KMS-11 (cell line): Measurements from ENCODE around the gene CHST11.

Experiments used
- H2AFZ ChIP-seq: fragments of 200-600 bp; sonication (generic); 2 replicates; pipeline ENCODE4 v1.6.1; 2016; ENCODE audit warnings: antibody characterized with exemption, mixed run types, low read depth
- H3K27ac ChIP-seq: fragments of 200-600 bp; sonication (generic); 2 replicates; pipeline ENCODE4 v1.6.1; 2016; ENCODE audit warnings: mild to moderate bottlenecking, mixed run types
- H3K27me3 ChIP-seq: fragments of 200-600 bp; sonication (generic); 2 replicates; pipeline ENCODE4 v1.6.1; 2017; ENCODE audit warnings: mild to moderate bottlenecking, low read depth, mixed run types, moderate library complexity; ENCODE audit not compliant: insufficient read depth
- H3K36me3 ChIP-seq: fragments of 200-600 bp; sonication (generic); 2 replicates; pipeline ENCODE4 v1.6.1; 2017; ENCODE audit warnings: mild to moderate bottlenecking, mixed run types; ENCODE audit not compliant: insufficient read depth
- H3K4me1 ChIP-seq: fragments of 200-600 bp; sonication (generic); 2 replicates; pipeline ENCODE4 v1.6.1; 2016; ENCODE audit warnings: mild to moderate bottlenecking, low read depth, mixed run types; ENCODE audit not compliant: poor library complexity, severe bottlenecking
- H3K4me2 ChIP-seq: fragments of 200-600 bp; sonication (generic); 2 replicates; pipeline ENCODE4 v1.7.0; 2016; ENCODE audit warnings: mild to moderate bottlenecking, mixed run types
- H3K4me3 ChIP-seq: fragments of 200-600 bp; sonication (generic); IDR thresholded peaks from 2 replicates; pipeline ENCODE4 v1.6.1; 2017; ENCODE audit warnings: low read depth, low read length, mixed read lengths; ENCODE audit not compliant: insufficient read depth
- H3K79me2 ChIP-seq: fragments of 200-600 bp; sonication (generic); 2 replicates; pipeline ENCODE4 v1.6.1; 2016; ENCODE audit warnings: low read depth, mixed run types; ENCODE audit not compliant: insufficient read depth
- H3K9ac ChIP-seq: fragments of 200-600 bp; sonication (generic); 2 replicates; pipeline ENCODE4 v1.6.1; 2016; ENCODE audit warnings: mild to moderate bottlenecking, mixed run types
- H4K20me1 ChIP-seq: fragments of 200-600 bp; sonication (generic); 2 replicates; pipeline ENCODE4 v1.6.1; 2016; ENCODE audit warnings: mild to moderate bottlenecking, mixed run types; ENCODE audit not compliant: insufficient read depth
- CTCF ChIP-seq: fragments of 200-600 bp; sonication (generic); conservative IDR thresholded peaks from 2 replicates; pipeline ENCODE4 v1.6.1; 2017; ENCODE audit warnings: low read depth, mild to moderate bottlenecking, antibody characterized with exemption, low read length, moderate library complexity, mixed read lengths

Gene CHST11

GRCh38 chr12:104493496-104493895 is 36.7 kb downstream of the CHST11 start:
- H3K27me3 ChIP-seq = no peaks in the 10 kb centered on the region
- H4K20me1 ChIP-seq = no peaks in the 10 kb centered on the region
- no peak overlapping the region for H3K27ac ChIP-seq
- H3K4me2 ChIP-seq = no peak overlapping the region
- H3K9ac ChIP-seq = no peak overlapping the region
- no peak overlapping the region for H2AFZ ChIP-seq
- 0 out of 2 replicates have a peak, but pooled peaks cover 4% of the 10 kb centered on the region for H3K79me2 ChIP-seq
- no peaks in the 10 kb centered on the region for H3K36me3 ChIP-seq
- no peak overlapping the region for H3K4me3 ChIP-seq
- no peak for TF ChIP-seq CTCF
- peaks cover 26% of the 10 kb centered on the region for H3K4me1 ChIP-seq

GRCh38 chr12:104494137-104494792 is 37.5 kb downstream of the CHST11 start:
- no peak overlapping the region for H3K4me2 ChIP-seq
- TF ChIP-seq CTCF = no peak
- H3K27ac ChIP-seq = no peak overlapping the region
- no peak overlapping the region for H3K4me3 ChIP-seq
- H4K20me1 ChIP-seq = no peaks in the 10 kb centered on the region
- no peak overlapping the region for H2AFZ ChIP-seq
- no peaks in the 10 kb centered on the region for H3K27me3 ChIP-seq
- no peaks in the 10 kb centered on the region for H3K36me3 ChIP-seq
- H3K9ac ChIP-seq = no peak overlapping the region
- peaks cover 27% of the 10 kb centered on the region for H3K4me1 ChIP-seq
- H3K79me2 ChIP-seq = 0 out of 2 replicates have a peak, but pooled peaks cover 4% of the 10 kb centered on the region

GRCh38 chr12:104494793-104495158 is 38.0 kb downstream of the CHST11 start:
- TF ChIP-seq CTCF = no peak
- H3K79me2 ChIP-seq = 0 out of 2 replicates have a peak, but pooled peaks cover 4% of the 10 kb centered on the region
- H3K9ac ChIP-seq = no peak overlapping the region
- peaks cover 27% of the 10 kb centered on the region for H3K4me1 ChIP-seq
- no peaks in the 10 kb centered on the region for H3K27me3 ChIP-seq
- H3K4me2 ChIP-seq = peak overlapping the region; percentile 7; the same call in 1 of the 2 replicates
- H2AFZ ChIP-seq = no peak overlapping the region
- no peak overlapping the region for H3K4me3 ChIP-seq
- no peaks in the 10 kb centered on the region for H3K36me3 ChIP-seq
- no peak overlapping the region for H3K27ac ChIP-seq
- H4K20me1 ChIP-seq = no peaks in the 10 kb centered on the region

- no peak overlapping the region for H3K4me2 ChIP-seq
- peaks cover 27% of the 10 kb centered on the region for H3K4me1 ChIP-seq
- no peak overlapping the region for H3K27ac ChIP-seq
- H3K27me3 ChIP-seq = no peaks in the 10 kb centered on the region
- H3K4me3 ChIP-seq = no peak overlapping the region
- no peak for TF ChIP-seq CTCF
- H3K9ac ChIP-seq = no peak overlapping the region
- H3K36me3 ChIP-seq = no peaks in the 10 kb centered on the region
- 0 out of 2 replicates have a peak, but pooled peaks cover 4% of the 10 kb centered on the region for H3K79me2 ChIP-seq
- no peak overlapping the region for H2AFZ ChIP-seq
- no peaks in the 10 kb centered on the region for H4K20me1 ChIP-seq
These were observed 39.0 kb downstream of the CHST11 start for GRCh38 chr12:104495786-104496185.
